Mucosa of descending colon (tissue), 3 donors: ENCODE data around the gene DAP. TPM values are rescaled to one million over a fixed set of nuclear protein-coding genes. Genes with fewer than 3 reads are reported as not detected.

Experiments used
- ATAC-seq: fragments of 200-7000 bp; cut with Tn5 transposase; one replicate; pipeline ENCODE4 v1.9.1; 2020; ENCODE audit warnings: mild to moderate bottlenecking, moderate library complexity
- DNase-seq, 3 donors: peaks; one replicate each; pipeline ENCODE4 v3.0.0-alpha.2; 2020
- H3K36me3 ChIP-seq: fragments of 200-600 bp; one replicate; pipeline ENCODE4 v1.8.0; 2021; ENCODE audit warnings: low read depth, mild to moderate bottlenecking
- H3K4me1 ChIP-seq: fragments of 200-600 bp; one replicate; pipeline ENCODE4 v1.8.0; 2021; ENCODE audit warnings: low read depth, mild to moderate bottlenecking
- H3K4me3 ChIP-seq: fragments of 200-600 bp; one replicate; pipeline ENCODE4 v1.8.0; 2021; ENCODE audit warnings: mild to moderate bottlenecking
- H3K9me3 ChIP-seq: fragments of 200-600 bp; one replicate; pipeline ENCODE4 v1.8.0; 2021; ENCODE audit warnings: mild to moderate bottlenecking
- CTCF ChIP-seq: fragments of 200-600 bp; IDR thresholded peaks from one replicate; pipeline ENCODE4 v1.8.0; 2022; ENCODE audit warnings: antibody characterized with exemption, mild to moderate bottlenecking
- intact Hi-C, 2 donors: fragments of 100-400 bp; cut with DNase I in 1 of 2; cut with micrococcal nuclease in 1 of 2; formaldehyde crosslinking; loops; one replicate each; pipeline versions ENCODE4 v1.11.0 to v1.11.1; 2022; cut with DNase I, micrococcal nuclease
- total RNA-seq, 3 donors: library from RNA; stranded (reverse); fragmentation: NEBNext Ultra II Directional in 2 of 3; extraction: Animal tissue kit (Norgen Biotek cat#: 25700) in 2 of 3; gene quantifications; one replicate each; pipeline versions ENCODE4 v1.2.1 to v1.2.4, GENCODE V29; 2021 to 2023
- donor health status: DM: no; HTN: no; CAD: no; lungs with moderate emphysema.
- donor health status: DM: no; HTN: no; CAD: no.
- donor health status: DM: no; HTN: yes; CAD: no.

Gene DAP
- total RNA-seq, 3 donors from 2014 or later: 63.7 to 125 (median 109) TPM

GRCh38 chr5:10709409-10709808 is 51.6 kb downstream of the DAP start:
- no peak for ATAC-seq
- peaks cover 5% of the 10 kb centered on the region for H3K4me1 ChIP-seq
- TF ChIP-seq CTCF: no peak

GRCh38 chr5:10708189-10708944 is 52.7 kb downstream of the DAP start:
- no peak for DNase-seq
- no peak for TF ChIP-seq CTCF
- Histone ChIP-seq H3K36me3 (no peaks in the 10 kb centered on the region), H3K4me1 (peaks cover 15% of the 10 kb centered on the region), H3K9me3 (no peaks in the 10 kb centered on the region), H3K4me3 (no peak overlapping the region)
- ATAC-seq: no peak
- intact Hi-C loops: no loop called here

More at GRCh38 chr5:10709409-10709808, 51.6 kb downstream of the DAP start:
- no peak for DNase-seq
- Histone ChIP-seq H3K36me3 (no peaks in the 10 kb centered on the region), H3K4me3 (no peak overlapping the region), H3K9me3 (no peaks in the 10 kb centered on the region)
- intact Hi-C loops: no loop called here

GRCh38 chr5:10707198-10708142 is 53.6 kb downstream of the DAP start:
- Histone ChIP-seq H3K4me1 (peaks cover 19% of the 10 kb centered on the region), H3K9me3 (no peaks in the 10 kb centered on the region), H3K36me3 (no peaks in the 10 kb centered on the region), H3K4me3 (no peak overlapping the region)
- TF ChIP-seq CTCF: no peak
- DNase-seq (no peak), ATAC-seq (no peak)
- intact Hi-C loops: no loop called here

- no peak for ATAC-seq
These were observed 54.7 kb downstream of the DAP start for GRCh38 chr5:10706326-10706725.

GRCh38 chr5:10705747-10706146 is 55.3 kb downstream of the DAP start:
- intact Hi-C loops: no loop called here
- Histone ChIP-seq H3K36me3 (no peaks in the 10 kb centered on the region), H3K9me3 (no peaks in the 10 kb centered on the region), H3K4me3 (no peak overlapping the region), H3K4me1 (peaks cover 19% of the 10 kb centered on the region)
- ATAC-seq (no peak), DNase-seq (no peak)
- TF ChIP-seq CTCF: no peak

More at GRCh38 chr5:10706326-10706725, 54.7 kb downstream of the DAP start:
- no peak for TF ChIP-seq CTCF
- H3K4me1 ChIP-seq: peaks cover 19% of the 10 kb centered on the region
- H3K4me3 ChIP-seq: no peak overlapping the region
- H3K9me3 ChIP-seq: no peaks in the 10 kb centered on the region
- intact Hi-C loops: no loop called here
- DNase-seq: no peak
- no peaks in the 10 kb centered on the region for H3K36me3 ChIP-seq
